H1 (cell line): Measurements from ENCODE around the gene SLC9A5.

ENCODE experiments used
- BACH1 ChIP-seq: IDR thresholded peaks from 2 replicates; pipeline ENCODE4 v1.6.1; 2012; ENCODE audit warnings: low read length, improper control_type of control experiment
- EP300 ChIP-seq, 2 experiments: IDR thresholded peaks; 1 replicate in 1 of 2; 2 replicates in 1 of 2; pipeline ENCODE4 v1.6.1; 2011 to 2012; ENCODE audit warnings: low read depth in 2 of 2, low read length in 2 of 2, mild to moderate bottlenecking in 2 of 2, borderline replicate concordance in 1 of 2, inconsistent platforms in 1 of 2, moderate library complexity in 1 of 2
- JUND ChIP-seq: IDR thresholded peaks from 2 replicates; pipeline ENCODE4 v1.6.1; 2011; ENCODE audit warnings: mild to moderate bottlenecking, improper control_type of control experiment, low read length
- NRF1 ChIP-seq: IDR thresholded peaks from 2 replicates; pipeline ENCODE4 v1.6.1; 2011; ENCODE audit warnings: mild to moderate bottlenecking, low read depth, low read length, improper control_type of control experiment
- POLR2A ChIP-seq, 2 experiments: IDR thresholded peaks; 1 replicate in 1 of 2; 2 replicates in 1 of 2; pipeline ENCODE4 v1.6.1; 2011; ENCODE audit warnings: low read depth in 2 of 2, low read length in 2 of 2, mild to moderate bottlenecking in 2 of 2; ENCODE audit errors: control extremely low read depth in 1 of 2
- POLR2AphosphoS5 ChIP-seq: IDR thresholded peaks from 2 replicates; pipeline ENCODE4 v1.6.1; 2011; ENCODE audit warnings: low read depth, low read length
- RBBP5 ChIP-seq: IDR thresholded peaks from 2 replicates; pipeline ENCODE4 v1.7.1; 2012; ENCODE audit warnings: low read depth, mild to moderate bottlenecking, inconsistent platforms, low read length, moderate library complexity, borderline replicate concordance
- SIX5 ChIP-seq: IDR thresholded peaks from 2 replicates; pipeline ENCODE4 v1.6.1; 2011; ENCODE audit warnings: mild to moderate bottlenecking, low read depth, low read length
- SRF ChIP-seq: IDR thresholded peaks from 2 replicates; pipeline ENCODE4 v1.6.1; 2011; ENCODE audit warnings: mild to moderate bottlenecking, low read depth, low read length, moderate library complexity
- YY1 ChIP-seq: IDR thresholded peaks from 2 replicates; pipeline ENCODE4 v1.6.1; 2011; ENCODE audit warnings: low read depth, mild to moderate bottlenecking, low read length
- TF ChIP-seq, protein P1 (sequence below), 3 experiments: IDR thresholded peaks; 1 replicate in 2 of 3; 2 replicates in 1 of 3; pipeline versions ENCODE4 v1.5.1 to v1.6.1; 2011; ENCODE audit warnings: low read length in 3 of 3, mild to moderate bottlenecking in 3 of 3, inconsistent platforms in 2 of 3, low read depth in 1 of 3, moderate library complexity in 1 of 3; ENCODE audit not compliant: insufficient read depth in 1 of 3; ENCODE audit errors: control extremely low read depth in 1 of 3
- TF ChIP-seq, protein P2 (sequence below): IDR thresholded peaks from 2 replicates; pipeline ENCODE4 v1.6.1; 2012; ENCODE audit warnings: inconsistent platforms

DNA sequence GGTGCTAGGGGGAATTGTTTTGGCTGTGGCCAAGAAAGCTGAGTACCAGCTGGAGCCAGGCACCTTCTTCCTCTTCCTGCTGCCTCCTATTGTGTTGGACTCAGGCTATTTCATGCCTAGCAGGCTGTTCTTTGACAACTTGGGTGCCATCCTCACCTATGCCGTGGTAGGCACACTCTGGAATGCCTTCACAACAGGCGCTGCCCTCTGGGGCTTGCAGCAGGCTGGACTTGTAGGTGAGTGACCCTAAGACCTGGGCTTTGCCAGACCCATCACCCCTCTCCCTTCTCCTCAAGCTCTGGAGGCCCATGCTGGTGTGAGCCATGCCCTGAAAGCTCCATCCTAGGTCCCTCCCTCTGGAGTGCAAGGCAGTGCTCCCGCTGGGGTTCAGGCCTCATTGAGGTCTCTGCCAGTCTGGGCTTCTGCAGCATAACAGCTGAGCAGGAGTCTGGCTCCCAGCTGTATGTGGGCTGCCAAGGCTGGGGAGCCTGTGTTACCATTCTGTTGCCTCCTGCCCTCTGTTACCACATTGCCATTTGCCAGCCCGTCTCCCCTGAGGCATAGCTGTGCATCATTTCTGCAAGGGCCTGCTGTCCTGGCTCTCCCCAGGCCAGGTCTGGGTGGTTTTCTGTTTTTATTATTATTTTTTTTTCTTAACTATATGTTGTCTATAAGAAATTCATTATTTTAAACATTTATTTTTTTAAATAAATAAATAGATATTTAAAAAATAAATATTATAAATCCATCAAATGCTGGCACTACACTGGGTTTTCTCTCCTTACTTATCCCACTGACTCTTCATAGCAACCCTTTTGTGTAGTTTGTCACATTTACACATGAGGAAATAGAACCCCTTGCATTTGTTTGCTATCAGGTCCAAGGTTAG is 4.1 kb downstream of the SLC9A5 start:
- TF ChIP-seq SIX5 (no peak), POLR2AphosphoS5 (no peak), YY1 (no peak), RBBP5 (no peak), BACH1 (no peak), EP300 (IDR thresholded peaks at IDR 0.05; ENCODE audit: borderline replicate concordance in 1 of 2, low read depth in 2 of 2, low read length in 2 of 2) (no peak), POLR2A (IDR thresholded peaks at IDR 0.05; ENCODE audit: control extremely low read depth in 1 of 2, low read depth in 2 of 2, low read length in 2 of 2) (no peak), JUND (no peak), NRF1 (no peak), SRF (no peak)
- TF ChIP-seq, protein P1, sequence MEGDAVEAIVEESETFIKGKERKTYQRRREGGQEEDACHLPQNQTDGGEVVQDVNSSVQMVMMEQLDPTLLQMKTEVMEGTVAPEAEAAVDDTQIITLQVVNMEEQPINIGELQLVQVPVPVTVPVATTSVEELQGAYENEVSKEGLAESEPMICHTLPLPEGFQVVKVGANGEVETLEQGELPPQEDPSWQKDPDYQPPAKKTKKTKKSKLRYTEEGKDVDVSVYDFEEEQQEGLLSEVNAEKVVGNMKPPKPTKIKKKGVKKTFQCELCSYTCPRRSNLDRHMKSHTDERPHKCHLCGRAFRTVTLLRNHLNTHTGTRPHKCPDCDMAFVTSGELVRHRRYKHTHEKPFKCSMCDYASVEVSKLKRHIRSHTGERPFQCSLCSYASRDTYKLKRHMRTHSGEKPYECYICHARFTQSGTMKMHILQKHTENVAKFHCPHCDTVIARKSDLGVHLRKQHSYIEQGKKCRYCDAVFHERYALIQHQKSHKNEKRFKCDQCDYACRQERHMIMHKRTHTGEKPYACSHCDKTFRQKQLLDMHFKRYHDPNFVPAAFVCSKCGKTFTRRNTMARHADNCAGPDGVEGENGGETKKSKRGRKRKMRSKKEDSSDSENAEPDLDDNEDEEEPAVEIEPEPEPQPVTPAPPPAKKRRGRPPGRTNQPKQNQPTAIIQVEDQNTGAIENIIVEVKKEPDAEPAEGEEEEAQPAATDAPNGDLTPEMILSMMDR (IDR thresholded peaks at IDR 0.05; ENCODE audit: control extremely low read depth in 1 of 3, insufficient read depth in 1 of 3, low read depth in 1 of 3, low read length in 3 of 3): no peak
- TF ChIP-seq, protein P2, sequence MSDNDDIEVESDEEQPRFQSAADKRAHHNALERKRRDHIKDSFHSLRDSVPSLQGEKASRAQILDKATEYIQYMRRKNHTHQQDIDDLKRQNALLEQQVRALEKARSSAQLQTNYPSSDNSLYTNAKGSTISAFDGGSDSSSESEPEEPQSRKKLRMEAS: no peak
